ENCODE measurements around the gene INCENP.

INCENP gene

DNA sequence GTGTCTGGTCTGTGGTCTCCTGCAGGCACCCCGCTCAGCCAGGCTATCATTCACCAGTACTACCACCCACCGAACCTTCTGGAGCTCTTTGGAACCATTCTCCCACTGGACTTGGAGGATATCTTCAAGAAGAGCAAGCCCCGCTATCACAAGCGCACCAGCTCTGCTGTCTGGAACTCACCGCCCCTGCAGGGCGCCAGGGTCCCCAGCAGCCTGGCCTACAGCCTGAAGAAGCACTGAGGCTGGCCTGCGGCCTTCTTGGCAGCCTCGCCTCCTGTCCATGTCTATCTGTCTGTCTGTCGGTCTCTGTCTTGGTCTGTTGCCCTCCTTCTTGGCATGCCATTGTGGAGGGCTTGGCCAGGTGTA, 27.9 kb downstream of the INCENP start:
- Histone ChIP-seq H3K4me3 (ENCODE audit: low read length) (no peak overlapping the region), H3K27ac (ENCODE audit: low read length) (no peak overlapping the region), H3F3A (ENCODE audit: insufficient read depth, low read length) (no peaks in the 10 kb centered on the region), H3K9ac (ENCODE audit: low read length) (no peak overlapping the region), H3K79me2 (ENCODE audit: low read length) (no peaks in the 10 kb centered on the region), H4K20me1 (ENCODE audit: insufficient read depth, low read length) (0 out of 2 replicates have a peak, but pooled peaks cover 3% of the 10 kb centered on the region), H3K9me2 (replicated peaks; ENCODE audit: insufficient read depth, low read length) (no peaks in the 10 kb centered on the region), H2AFZ (ENCODE audit: low read length) (no peak overlapping the region), H3K4me2 (ENCODE audit: low read depth, low read length) (no peak overlapping the region), H3K36me3 (replicated peaks; ENCODE audit: insufficient read depth, low read length) (peaks cover 20% of the 10 kb centered on the region), H3K4me1 (ENCODE audit: low read length) (no peaks in the 10 kb centered on the region), H3K27me3 (replicated peaks; ENCODE audit: insufficient read depth, low read length) (no peaks in the 10 kb centered on the region), H3K9me3 (replicated peaks; ENCODE audit: insufficient read depth, low read length) (no peaks in the 10 kb centered on the region)
- TF ChIP-seq EZH2 (optimal IDR thresholded peaks at IDR 0.05; ENCODE audit: low read depth, low read length) (no peak), EZH2phosphoT487 (IDR thresholded peaks at IDR 0.05; ENCODE audit: low read length) (no peak)
- TF ChIP-seq, protein P1, sequence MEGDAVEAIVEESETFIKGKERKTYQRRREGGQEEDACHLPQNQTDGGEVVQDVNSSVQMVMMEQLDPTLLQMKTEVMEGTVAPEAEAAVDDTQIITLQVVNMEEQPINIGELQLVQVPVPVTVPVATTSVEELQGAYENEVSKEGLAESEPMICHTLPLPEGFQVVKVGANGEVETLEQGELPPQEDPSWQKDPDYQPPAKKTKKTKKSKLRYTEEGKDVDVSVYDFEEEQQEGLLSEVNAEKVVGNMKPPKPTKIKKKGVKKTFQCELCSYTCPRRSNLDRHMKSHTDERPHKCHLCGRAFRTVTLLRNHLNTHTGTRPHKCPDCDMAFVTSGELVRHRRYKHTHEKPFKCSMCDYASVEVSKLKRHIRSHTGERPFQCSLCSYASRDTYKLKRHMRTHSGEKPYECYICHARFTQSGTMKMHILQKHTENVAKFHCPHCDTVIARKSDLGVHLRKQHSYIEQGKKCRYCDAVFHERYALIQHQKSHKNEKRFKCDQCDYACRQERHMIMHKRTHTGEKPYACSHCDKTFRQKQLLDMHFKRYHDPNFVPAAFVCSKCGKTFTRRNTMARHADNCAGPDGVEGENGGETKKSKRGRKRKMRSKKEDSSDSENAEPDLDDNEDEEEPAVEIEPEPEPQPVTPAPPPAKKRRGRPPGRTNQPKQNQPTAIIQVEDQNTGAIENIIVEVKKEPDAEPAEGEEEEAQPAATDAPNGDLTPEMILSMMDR (IDR thresholded peaks at IDR 0.05; ENCODE audit: low read length) = no peak
- no peak for DNase-seq

DNA sequence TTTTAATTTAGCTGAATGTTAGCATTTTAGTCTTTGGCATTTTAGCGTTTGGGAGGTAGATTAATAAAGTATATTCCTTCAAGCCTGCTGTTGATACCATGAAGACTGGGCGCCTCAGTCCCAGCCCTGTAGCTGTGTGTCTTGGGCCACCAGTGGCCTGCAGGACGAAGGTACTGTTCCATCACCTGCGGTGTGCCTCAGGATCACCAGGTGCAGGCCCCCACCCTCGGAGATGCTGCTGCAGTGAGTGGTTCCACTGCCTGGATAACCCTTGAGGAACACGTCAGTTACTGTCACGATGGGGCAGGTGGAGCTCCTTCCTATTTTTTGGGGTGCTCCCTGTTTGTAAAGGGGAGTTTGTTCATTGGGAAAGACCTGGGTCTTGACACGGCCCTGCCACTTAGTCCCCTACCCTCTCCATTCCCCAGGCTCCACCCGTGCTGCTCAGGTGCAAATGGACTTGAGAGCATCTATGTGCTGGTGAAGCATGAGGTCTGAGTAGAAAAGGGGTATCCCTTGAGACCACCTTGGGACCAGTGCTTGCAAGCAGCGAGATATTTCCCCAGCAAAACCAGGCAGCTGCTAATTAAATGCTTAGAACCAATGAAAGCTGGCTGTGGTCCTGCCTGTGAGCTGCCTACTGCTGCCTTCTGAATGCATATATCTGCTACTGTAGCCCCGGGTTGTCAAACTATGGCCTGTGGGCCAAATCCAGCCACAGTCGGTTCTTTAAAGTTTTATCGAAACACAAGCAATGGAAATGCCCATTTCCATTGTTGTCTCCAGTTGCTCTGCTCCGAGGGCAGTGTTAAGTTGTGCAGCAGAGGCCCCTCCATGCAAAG, 28.7 kb downstream of the INCENP start:
- TF ChIP-seq, protein P1 (IDR thresholded peaks at IDR 0.05; ENCODE audit: low read length) = no peak
- H3K9me2 ChIP-seq (replicated peaks; ENCODE audit: insufficient read depth, low read length) = no peaks in the 10 kb centered on the region

DNA sequence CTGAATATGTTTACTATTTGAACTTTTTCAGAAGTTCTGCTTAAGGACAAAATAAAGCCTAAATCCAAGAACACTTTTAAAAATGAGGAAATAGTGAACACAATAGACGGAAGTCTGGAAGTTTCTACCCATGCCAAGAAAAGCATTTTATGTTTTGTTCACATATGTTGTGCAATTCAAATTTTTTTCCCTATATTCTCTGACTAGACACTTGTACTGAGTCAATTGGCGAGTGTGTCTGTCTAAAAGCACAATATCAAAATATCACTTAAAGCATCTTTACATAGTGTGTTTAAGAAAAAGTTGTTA, 29.2 kb downstream of the INCENP start:
- TF ChIP-seq EZH2 (optimal IDR thresholded peaks at IDR 0.05; ENCODE audit: low read depth, low read length) (no peak), EZH2phosphoT487 (IDR thresholded peaks at IDR 0.05; ENCODE audit: low read length) (no peak)
- TF ChIP-seq, protein P1 (IDR thresholded peaks at IDR 0.05; ENCODE audit: low read length) = no peak
- H3K36me3 ChIP-seq (replicated peaks; ENCODE audit: insufficient read depth, low read length) = peaks cover 16% of the 10 kb centered on the region

More for the DNA sequence above, 28.7 kb downstream of the INCENP start:
- Histone ChIP-seq H3K36me3 (replicated peaks; ENCODE audit: insufficient read depth, low read length) (peaks cover 18% of the 10 kb centered on the region), H3K4me2 (ENCODE audit: low read depth, low read length) (no peak overlapping the region), H3K4me1 (ENCODE audit: low read length) (no peaks in the 10 kb centered on the region), H3K27ac (ENCODE audit: low read length) (no peak overlapping the region), H3K27me3 (replicated peaks; ENCODE audit: insufficient read depth, low read length) (no peaks in the 10 kb centered on the region), H2AFZ (ENCODE audit: low read length) (no peak overlapping the region), H3K79me2 (ENCODE audit: low read length) (no peaks in the 10 kb centered on the region), H3F3A (ENCODE audit: insufficient read depth, low read length) (no peaks in the 10 kb centered on the region), H3K9ac (ENCODE audit: low read length) (no peak overlapping the region), H3K4me3 (ENCODE audit: low read length) (no peak overlapping the region), H3K9me3 (replicated peaks; ENCODE audit: insufficient read depth, low read length) (no peaks in the 10 kb centered on the region), H4K20me1 (ENCODE audit: insufficient read depth, low read length) (0 out of 2 replicates have a peak, but pooled peaks cover 3% of the 10 kb centered on the region)
- no peak for DNase-seq

More for the DNA sequence above, 29.2 kb downstream of the INCENP start:
- Histone ChIP-seq H3K9me3 (replicated peaks; ENCODE audit: insufficient read depth, low read length) (no peaks in the 10 kb centered on the region), H3F3A (ENCODE audit: insufficient read depth, low read length) (no peaks in the 10 kb centered on the region), H3K9ac (ENCODE audit: low read length) (no peak overlapping the region), H3K4me3 (ENCODE audit: low read length) (no peak overlapping the region), H3K9me2 (replicated peaks; ENCODE audit: insufficient read depth, low read length) (no peaks in the 10 kb centered on the region), H2AFZ (ENCODE audit: low read length) (no peak overlapping the region), H3K4me2 (ENCODE audit: low read depth, low read length) (no peak overlapping the region), H4K20me1 (ENCODE audit: insufficient read depth, low read length) (0 out of 2 replicates have a peak, but pooled peaks cover 3% of the 10 kb centered on the region), H3K27ac (ENCODE audit: low read length) (no peak overlapping the region), H3K79me2 (ENCODE audit: low read length) (no peaks in the 10 kb centered on the region), H3K27me3 (replicated peaks; ENCODE audit: insufficient read depth, low read length) (no peaks in the 10 kb centered on the region), H3K4me1 (ENCODE audit: low read length) (no peaks in the 10 kb centered on the region)
- DNase-seq = no peak
